ENCODE results near the gene CCNY.
"Not testable (repeated sequence)": the region's sequence is repeated elsewhere in the genome, so short reads cannot be mapped to it uniquely, and the experiment has no call there.

Gene CCNY

DNA sequence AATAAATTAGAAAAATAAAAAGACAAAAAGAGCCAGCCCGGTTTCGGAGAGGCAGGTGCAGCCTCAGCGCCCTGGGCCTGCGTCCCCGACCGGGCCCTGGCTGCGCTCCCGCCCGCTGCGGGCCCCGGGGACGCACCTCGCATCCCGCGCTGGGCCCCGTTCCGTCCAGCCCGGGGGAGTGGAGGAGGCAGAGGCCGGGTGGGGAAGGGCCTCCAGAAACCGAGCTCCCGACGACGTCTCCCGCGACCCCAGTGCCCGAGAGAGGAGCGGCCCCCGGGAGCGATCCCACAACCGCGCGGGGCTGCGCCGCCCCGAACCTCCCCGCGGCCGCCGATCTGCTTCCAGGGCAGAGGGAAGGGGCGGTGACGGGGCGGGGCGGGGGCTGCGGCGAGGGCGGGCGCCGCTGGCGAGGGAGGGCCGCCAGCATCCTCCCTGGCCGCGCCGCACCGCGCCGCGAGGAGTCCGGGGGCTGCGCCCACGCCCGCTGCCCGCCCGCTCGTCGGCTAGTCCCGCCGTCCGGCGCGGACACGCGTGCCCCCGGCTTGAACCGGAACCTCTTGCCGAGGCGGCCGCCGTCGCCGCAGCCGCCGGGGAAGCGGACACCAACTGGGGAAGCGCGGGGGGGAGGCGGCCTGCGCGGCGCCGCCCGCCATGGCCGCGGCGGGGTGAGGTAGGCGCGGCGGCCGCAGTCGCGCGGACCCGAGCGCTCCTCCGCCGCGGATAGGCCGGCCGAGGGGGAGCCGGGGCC is at the start of gene CCNY:
Gene CCNY (plus strand): TSS at position 426 of the 748 bp plus-strand sequence. CDS start 545 bp downstream, outside the sequence.
- peak; percentile 78 for DNase-seq

DNA sequence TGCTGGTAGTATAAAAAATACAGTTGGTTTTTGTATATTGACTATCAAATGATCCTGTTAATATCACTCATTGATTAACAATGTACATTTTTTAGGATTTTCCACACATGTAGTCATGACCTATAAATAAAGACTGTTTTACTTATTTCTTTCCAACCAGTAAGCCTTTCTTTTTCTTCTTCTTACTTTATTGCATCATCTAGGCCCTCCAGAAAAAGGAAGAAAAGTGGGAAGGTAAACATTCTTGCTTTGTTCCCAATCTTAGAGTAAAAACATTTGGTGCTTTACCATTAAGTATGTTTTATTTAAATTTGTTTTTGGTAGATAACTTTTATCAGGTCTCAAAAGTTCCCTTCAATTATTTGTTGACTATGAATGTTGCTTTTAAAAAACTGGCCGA is 47.1 kb upstream of the CCNY start:
- no peak for DNase-seq

GRCh38 chr10:35294506-35294905 is 41.8 kb upstream of the CCNY start:
- DNase-seq: no peak

GRCh38 chr10:35299016-35299415 is 37.3 kb upstream of the CCNY start:
- DNase-seq: no peak

DNA sequence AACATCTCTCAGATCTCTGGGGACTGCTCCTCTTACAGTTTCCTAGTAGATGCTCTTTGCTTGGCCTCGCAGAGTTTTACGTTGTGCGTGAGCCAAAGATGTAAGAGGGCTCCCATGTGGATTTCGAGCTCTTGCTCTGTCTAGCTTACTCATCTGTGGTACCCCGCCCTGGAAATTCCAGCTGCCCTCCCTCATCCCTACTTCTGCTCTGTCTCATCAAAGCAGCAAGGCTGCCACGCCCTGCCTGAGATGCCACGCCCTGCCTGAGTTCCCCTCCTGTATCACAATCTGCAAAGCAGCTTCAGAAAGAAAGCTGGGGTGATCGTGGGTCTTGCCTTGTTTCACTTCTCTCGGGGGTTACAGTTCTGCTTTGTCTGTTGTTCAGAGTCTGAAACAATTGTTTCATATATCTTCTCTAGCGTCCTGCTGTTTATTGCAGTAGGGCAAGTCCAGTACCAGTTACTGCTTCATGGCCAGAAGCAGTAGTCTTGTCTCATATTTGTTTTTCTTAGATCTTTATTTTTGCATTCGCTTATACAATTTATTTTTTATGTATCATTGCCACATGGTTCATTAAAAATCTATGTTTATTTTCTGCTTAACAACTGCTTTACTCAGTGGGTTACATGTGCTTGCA is 36.1 kb upstream of the CCNY start:
- peak; percentile 77 for DNase-seq

- DNase-seq: no peak
Measured at GRCh38 chr10:35304649-35305048, 31.7 kb upstream of the CCNY start.

DNA sequence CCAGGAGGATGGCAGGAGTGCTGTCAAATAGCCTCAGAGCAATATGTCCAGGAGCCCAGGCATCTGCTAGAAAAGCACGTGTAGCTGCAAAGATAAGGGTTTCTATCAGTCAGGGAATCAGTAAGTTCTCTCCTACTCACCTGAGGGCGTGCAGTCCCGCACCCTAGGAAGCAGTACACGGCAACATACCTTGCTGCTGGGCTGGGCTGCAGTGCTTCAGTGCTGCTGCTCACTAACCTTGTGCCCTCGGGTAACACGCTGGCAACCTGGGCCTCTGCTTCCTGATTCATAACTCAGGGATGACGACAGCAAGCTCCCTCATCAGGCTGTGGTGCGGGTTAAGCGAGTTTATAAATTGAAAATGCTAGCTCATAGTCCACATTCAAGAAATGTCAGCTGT is 29.5 kb upstream of the CCNY start:
- DNase-seq: peak; percentile 51

DNA sequence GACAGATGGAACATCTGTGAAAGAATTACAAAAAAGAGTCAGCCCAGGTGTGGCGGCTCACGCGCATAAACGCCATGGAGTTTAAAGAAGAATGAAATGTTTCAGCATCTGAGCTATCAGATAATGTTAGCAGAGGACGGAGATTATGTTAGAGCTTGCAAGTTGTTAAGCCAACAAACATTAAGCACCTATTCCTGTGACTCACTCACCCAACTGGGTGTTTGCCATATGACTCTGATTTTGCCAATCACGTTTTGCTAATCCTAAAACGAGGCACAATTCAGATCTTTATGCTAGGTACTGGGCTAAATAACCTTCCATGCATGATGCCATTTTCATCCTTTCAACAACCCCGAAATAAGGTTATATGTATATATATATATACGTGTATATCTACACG is 29.0 kb upstream of the CCNY start:
- DNase-seq: peak; percentile 51

DNA sequence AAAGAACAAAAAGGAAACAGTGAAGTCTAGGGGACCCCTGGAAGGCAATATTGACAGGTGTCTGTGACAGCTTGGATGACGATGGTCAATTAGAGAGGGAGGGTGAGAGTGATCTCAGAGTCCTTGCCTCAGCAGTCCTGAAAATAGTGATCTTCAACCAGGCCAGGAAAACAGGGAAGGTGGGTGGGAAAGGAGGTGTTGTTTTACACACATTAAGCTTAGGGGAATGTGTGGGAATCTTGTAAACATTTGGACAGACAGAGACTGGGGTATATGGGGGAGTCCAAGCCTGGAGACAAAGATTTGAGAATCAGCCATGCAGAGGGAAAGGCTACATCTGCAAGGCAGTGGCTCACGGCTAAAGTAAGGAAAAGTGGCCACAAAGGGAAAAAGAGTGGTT is 27.5 kb upstream of the CCNY start:
- no peak for DNase-seq

GRCh38 chr10:35314142-35314541 is 22.2 kb upstream of the CCNY start:
- not testable (repeated sequence) for DNase-seq

DNA sequence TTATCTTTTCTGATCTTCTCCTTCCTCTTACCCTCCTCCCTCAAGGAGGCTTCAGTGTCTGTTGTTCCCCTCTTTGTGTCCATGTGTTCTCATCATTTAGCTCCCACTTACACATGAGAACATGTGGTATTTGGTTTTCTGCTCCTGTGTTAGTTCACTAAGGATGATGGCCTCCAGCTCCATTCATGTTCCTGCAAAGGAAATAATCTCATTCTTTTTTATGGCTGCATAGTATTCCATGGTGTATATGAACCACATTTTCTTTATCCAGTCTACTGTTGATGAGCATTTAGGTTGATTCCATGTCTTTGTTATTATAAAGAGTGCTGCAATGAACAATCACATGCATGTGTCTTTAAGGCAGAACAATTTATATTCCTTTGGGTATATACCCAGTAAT is 21.1 kb upstream of the CCNY start:
- DNase-seq: not testable (repeated sequence)

- no peak for DNase-seq
Measured at GRCh38 chr10:35316218-35316967, 19.9 kb upstream of the CCNY start.

DNA sequence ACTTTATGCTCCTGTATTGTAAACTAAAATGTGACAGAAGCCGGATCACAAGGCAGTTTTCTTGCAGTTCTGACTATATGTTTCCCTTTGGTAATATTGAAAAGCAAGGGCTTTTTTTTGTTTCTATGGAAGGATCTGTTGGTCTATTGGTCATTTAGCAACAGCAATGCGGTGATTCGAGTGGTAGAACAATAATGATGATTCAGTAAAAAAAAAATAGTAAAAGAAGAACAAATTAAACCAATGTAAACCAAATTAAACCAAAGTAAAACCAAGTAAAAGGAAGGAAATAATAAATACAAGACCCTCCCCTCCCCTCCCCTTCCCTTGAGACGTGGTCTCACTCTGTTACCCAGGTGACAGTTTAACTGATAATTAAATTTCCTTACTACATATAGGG is 17.8 kb upstream of the CCNY start:
- DNase-seq: no peak

- no peak for DNase-seq
Measured at GRCh38 chr10:35320341-35320740, 16.0 kb upstream of the CCNY start.

DNA sequence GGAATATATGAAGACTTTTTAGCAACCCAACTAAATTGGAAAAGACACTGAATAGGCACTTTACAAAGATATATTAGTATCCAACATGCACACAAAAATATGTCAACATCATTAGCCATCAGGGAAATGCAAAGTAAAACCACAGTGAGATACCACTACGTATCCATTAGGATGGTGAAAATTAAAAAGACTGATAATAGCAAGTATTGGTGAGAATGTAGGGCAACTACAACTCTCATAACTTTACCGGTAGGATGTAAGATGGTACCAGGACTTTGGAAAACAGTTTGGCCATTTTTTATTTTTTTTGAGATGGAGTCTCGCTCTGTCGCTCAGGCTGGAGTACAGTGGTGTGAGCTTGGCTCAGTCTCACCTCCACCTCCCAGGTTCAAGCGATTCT is 13.7 kb upstream of the CCNY start:
- DNase-seq: no peak

- DNase-seq: peak; percentile 51
Measured at GRCh38 chr10:35324196-35324595, 12.1 kb upstream of the CCNY start.

GRCh38 chr10:35326466-35327235 is 9.7 kb upstream of the CCNY start:
- no peak for DNase-seq

GRCh38 chr10:35327790-35328403 is 8.4 kb upstream of the CCNY start:
- no peak for DNase-seq

DNA sequence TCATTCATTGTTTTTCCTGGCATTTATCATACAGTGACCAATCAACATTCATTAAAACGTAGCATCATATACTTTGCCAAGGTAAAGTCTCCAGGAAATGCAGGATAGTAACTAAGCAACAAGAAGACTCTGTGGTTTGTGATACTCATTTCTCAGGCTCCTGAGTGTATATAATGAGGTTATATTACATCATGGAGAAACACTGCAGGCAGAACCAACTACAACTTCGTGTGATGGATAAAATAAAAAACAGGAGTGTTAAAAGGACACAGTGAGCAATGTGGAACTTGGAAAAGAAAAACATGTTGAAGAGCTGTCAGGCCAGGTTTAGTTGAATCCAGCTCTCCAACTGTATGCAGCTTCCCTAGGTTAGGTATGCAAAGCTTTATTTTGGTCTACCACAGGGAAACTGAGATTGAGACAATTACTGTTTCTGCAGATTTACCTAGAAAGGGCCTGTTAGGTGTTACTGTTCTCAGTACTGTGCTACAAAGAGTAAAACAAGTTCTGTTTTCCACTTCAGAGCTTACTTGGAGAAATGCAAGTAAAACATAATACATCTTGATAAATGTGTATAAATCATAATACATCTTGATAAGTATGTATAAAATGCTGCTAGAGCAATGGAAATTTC is 7.8 kb upstream of the CCNY start:
- DNase-seq: peak; percentile 80

DNA sequence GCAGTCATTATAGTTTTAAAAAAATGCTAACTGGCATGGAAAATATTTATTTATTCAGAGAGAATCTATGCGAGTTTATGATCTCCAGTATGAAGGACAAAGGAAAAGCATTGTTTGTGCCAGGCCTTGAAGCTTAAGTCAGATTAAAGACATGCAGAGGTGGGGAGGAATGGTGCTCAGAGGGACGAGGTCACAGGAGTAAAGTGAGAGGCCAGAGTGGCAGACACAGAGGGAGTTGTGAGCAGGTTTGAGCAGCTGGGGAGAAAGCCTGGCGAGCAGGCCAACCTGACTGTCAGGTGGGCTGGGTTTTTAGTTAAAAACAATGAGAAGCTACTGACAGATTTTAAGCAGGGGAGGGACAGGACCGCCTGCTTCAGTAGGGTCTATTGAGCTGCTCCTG is 6.8 kb upstream of the CCNY start:
- DNase-seq: no peak

GRCh38 chr10:35331894-35332640 is 4.2 kb upstream of the CCNY start:
- DNase-seq: peak; percentile 89

All from fibroblast of skin of right biceps (primary cell).